ENCODE data around the gene AP1M1.

AP1M1 gene

DNA sequence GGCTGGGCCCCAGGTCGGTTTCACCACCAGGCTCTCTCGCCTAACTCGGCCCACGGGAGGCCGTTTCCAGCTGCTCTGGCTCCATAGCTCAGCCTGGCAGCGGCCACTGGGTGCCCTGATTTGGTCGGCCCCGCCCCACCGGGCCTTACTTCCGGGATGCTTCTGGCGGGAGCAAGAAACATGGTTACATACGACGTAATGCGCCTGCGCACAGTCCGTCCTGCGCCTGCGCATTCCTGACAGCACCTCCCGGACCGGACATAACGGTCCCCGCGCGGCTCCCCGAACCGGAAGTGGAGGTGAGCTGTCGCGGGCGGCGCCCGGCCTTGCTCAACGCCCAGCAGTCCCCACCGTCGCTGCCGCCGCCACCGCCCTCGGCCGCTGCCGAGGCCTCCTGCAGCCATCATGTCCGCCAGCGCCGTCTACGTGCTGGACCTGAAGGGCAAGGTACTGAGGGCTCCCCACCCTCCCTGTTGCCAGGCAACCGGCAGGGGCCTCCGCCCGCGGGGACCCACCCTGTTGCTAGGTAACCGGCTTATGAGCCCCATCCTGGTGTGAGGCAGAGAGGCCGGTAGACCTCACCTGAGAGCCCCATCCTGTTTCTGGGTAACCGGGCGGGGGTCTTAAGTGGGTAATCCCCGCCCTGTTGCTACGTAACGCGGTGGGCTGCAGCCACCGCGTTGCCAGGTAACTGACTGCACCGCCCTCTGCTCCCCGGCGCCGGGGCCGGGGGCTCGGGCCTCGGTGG, at the start of gene AP1M1:
Gene AP1M1, plus strand, starts transcription at position 290 of the 748 bp plus-strand sequence. Its CDS starts 116 bp downstream, at position 406.
- peak; percentile 95 for DNase-seq (ENCODE audit: extremely low read depth, low read depth)
- TF ChIP-seq CTCF (IDR thresholded peaks at IDR 0.05; ENCODE audit: low read depth, low read length), result no peak

DNA sequence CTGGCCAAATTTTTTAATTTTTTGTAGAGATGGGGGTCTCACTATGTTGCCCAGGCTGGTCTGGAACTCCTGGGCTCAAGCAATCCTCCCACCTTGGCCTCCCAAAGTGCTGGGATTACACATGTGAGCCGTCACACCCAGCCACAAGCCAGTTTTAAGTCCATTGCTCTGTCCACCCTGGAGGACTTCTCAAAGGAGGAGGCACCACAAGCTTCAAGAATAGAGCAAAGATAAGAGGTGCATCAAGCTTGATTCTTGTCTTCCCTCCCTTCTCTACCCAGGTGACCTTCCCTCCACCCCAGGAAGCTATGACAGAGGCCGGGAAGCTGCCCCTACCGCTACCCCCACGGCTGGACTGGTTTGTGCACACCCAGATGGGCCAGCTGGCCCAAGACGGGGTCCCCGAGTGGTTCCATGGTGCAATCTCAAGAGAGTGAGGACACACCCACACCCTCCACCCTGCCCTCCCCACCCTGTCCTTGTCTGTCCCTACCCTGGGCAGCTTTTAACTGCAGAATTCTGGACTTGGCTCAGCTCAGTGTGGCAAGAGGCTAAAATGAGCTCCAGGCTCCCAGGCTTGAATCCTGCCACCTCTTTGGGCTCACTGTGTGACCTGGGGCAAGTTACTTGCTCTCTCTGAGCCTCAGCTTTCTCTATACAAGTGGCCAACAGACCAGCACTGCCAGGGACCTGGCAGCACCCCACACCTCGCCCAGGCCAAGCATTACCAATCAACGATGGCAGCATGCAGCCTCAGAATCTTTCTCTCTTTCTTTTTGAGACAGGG, 49.1 kb upstream of the AP1M1 start:
- no peak for TF ChIP-seq CTCF (IDR thresholded peaks at IDR 0.05; ENCODE audit: low read depth, low read length)
- no peak for DNase-seq (ENCODE audit: extremely low read depth, low read depth)

- no peak for DNase-seq (ENCODE audit: extremely low read depth, low read depth)
- TF ChIP-seq CTCF (IDR thresholded peaks at IDR 0.05; ENCODE audit: low read depth, low read length), result no peak
These were observed 44.0 kb upstream of the AP1M1 start for GRCh38 chr19:16153582-16154336.

DNA sequence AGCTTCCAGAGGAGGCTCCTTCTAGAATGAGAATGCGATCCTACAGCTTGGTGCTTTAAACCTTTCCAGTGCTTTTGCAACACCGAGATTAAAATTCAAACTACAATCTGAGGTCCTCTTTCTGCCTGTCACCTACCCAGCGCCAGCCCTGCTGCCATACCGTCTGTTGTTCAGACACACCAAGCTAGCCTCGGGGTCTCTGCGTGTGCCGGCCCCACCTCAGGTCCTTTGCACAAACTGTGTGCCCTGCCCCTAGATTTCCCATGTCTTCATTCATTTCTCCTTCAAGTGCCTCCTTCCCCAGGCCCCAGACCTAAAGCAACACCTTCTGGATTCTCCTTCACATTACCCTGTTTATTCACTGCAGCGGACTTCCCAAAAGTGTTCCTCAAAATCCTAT, 43.2 kb upstream of the AP1M1 start:
- no peak for DNase-seq (ENCODE audit: extremely low read depth, low read depth)
- TF ChIP-seq CTCF (IDR thresholded peaks at IDR 0.05; ENCODE audit: low read depth, low read length), result no peak

DNA sequence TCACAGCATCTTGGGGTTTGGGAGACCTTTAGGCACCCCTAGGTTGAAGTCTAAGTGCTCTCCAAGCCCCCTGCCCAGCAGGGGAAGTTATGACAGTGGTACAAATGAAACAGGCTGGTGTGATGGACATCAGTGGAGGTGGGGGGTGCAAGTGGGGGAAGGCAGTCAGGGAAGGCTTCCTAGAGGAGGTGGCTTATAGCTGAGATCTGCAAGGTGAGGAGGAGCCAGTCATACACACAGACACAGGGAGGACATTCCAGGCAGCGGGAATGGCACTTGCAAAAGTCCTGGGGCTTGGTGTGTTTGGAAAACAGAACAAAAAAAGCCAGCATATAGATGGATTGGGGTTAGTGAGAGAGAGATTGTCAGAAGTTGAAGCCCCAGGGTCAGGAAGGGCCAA, 42.6 kb upstream of the AP1M1 start:
- no peak for DNase-seq (ENCODE audit: extremely low read depth, low read depth)
- TF ChIP-seq CTCF (IDR thresholded peaks at IDR 0.05; ENCODE audit: low read depth, low read length), result no peak

- TF ChIP-seq CTCF (IDR thresholded peaks at IDR 0.05; ENCODE audit: low read depth, low read length), result no peak
- DNase-seq (ENCODE audit: extremely low read depth, low read depth), result no peak
These were observed 40.8 kb upstream of the AP1M1 start for GRCh38 chr19:16156904-16157303.
